HG03571 (cell line): ENCODE measurements around the gene SLC41A3.

ENCODE experiments used
- ATAC-seq: cut with Tn5 transposase; IDR thresholded peaks from one replicate; pipeline ENCODE4 v1.9.1; 2021; ENCODE audit not compliant: unreplicated experiment

Gene SLC41A3

DNA sequence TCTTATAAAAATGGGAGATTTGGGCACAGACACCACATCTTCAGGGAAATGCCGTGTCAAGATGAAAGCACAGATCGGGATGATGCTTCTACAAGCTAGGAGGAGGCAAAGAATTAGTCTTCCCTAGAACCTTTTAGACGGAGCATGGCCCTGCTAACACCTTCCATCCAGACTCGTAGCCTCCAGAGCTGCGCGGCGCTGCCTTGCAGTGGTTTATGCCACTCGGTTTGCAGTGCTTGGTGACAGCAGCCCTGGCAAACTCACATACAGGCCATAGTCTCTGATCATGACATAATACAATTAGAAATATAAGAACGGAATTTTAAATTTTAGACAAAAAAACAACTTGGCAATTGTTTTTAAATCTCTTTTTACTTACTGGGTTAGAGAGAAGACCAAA lies 37.1 kb upstream of the SLC41A3 start:
- no peak for ATAC-seq

DNA sequence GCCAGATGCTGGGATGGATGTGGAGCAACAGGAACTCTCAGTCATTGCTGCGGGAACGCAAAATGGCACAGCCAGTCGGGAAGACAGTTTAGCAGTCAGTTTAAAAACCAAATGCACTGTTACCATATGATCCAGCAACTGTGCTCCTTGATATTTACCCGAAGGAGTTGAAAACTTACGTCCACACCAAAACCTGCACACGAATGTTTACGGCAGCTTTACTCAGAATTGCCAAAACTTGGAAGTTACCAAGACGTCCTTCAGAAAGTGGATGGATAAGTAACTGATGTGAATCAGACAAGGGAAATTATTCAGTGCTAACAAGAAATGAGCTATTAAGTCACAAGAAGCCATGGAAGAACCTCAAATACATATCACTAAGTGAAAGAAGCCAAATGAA lies 36.1 kb upstream of the SLC41A3 start:
- no peak for ATAC-seq

DNA sequence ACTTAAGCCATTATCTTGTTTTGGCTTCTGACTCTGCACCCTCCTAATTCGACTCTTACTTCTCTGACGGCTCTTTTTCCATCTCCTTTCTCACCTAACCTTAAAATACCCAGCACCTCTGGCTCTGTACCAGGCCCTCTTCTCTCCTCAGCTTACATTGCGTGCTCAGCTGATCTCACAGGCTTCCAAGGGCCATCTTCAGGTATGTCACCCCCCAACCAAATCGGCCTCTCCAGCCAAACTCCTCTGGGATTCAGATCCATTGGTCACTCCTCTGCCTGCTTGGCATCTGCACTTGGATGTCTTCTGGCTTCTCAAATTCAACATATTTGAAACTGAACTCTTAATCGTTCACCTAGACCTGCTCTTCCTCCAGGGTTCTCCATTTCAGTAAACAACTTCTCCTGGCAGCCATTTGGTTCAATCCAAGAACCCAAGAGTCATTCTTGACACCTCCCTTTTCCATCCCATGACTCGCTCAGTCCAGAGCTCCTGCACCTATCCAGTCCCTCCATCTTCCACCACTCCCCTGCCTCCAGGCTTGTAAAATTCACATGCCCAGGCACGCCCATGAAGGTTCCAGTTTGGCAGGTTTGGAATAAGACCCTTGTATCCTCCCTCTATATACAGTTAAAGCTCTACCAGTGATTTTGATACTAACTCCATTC lies 35.2 kb upstream of the SLC41A3 start:
- ATAC-seq = no peak

DNA sequence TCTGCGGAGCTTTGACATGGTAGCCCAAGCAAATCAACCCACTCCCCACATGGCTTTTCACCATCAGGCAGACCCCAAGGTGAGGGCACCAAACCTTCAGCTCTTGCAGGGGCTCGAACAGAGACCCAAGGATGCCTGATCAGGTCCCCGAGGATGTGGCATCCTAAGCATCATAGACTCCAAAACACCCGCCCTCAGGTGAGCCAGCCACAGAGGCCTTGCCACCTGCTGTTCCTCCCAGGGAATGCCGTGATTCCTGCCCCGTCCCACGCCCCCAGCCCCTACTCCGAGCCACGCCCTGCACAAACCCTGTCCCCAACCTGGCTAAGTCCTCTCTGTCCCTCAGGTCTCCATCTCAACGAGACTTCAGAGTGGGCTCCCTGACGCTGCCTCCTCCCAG lies 34.7 kb upstream of the SLC41A3 start:
- no peak for ATAC-seq

DNA sequence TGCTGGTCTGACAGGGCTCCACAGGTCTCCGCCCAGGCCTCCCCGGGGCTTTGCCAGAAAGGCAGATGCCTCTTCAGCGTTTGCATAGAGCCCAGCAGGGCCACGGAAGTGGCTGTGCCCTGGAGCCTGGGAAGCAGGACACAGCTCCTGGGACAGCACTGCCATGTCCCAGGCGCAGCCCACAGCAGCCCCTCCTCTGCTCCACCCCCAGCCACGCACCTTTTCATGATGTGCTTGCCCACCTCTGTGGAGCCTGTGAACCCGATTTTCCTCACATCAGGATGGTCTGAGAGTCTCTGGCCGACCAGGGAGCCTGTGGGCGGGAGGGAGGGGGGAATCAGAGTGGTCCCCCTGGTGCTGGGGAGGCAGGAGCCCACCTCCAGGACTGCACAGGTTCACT lies 33.9 kb upstream of the SLC41A3 start:
- ATAC-seq = no peak

DNA sequence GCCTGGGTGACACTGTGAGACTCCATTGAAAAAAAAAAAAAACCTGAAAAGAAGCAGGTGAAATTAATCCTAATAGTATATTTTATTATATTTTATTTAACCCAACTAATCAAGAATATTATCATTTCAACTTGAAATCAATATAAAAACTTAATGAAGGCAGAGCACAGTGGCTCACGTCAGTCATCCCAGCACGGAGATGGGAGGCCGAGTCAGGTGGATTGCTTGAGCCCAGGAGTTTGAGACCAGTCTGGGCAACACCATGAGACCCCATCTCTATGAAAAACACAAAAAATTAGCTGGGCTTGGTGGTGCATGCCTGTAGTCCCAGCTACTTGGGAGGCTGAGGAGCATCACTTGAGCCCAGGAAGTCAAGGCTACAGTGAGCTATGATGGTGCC lies 33.3 kb upstream of the SLC41A3 start:
- ATAC-seq = no peak

DNA sequence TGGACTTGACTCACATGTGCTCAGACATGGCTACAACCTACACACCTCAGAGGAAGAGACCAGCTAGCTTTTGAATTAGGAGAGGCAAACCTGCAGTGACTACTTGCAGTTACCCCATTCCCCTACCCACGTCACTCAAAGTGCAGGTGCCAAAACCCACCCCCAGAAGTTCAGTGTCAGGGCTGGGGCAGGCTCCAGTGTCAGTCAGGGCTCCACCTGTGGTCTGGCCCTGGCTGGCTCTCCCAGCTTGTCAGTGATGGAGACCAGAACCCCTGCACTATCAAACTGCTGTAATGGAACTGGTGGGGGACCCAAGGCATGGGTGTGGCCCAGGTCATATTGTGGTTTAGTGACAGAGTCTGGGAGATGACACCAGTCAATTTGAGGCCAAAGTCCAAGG lies 32.6 kb upstream of the SLC41A3 start:
- ATAC-seq = no peak

DNA sequence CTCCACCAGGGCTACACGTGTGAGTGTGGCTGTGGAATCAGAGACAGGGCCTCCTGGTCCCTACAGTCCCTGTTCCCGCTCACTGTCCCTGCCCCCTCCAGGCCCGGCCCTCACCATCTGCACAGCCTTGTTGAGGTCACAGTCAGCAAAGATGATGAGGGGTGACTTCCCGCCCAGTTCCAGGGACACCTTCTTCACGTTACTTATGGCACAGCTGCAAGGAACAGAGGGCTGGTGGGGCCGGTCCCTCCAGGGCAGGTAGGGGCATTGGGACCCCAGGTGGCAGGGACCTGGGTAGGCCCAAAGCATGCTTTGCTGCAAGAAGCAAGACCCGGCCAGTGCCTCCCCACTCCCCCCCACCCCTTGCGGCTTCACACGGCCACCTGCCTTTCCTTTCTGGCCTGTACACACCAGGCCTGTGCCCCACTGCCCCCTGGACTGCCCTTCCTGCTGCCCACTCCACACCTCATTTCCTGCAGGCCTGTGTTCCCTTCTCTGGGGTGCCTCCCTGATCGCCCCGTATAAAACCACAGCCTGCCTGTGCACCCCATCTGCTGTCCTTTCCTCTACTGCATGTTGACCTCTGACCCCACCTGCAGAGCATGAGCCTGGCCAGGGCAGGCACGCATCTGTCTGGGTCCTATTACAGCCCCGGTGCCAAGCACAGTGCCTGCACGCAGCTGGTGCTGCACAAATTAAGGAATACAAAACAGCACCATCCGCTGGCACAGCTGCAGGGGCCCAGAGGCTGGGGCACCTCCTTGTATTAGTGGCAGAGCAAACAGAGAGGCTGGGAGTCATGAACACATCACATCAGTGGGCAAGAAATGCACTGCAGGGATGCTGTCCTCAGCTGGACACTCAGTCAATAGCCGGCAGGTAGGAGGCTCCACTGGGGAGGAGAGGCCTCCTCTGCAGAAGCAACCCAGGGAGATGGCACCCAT lies 30.8 kb upstream of the SLC41A3 start:
- no peak for ATAC-seq

DNA sequence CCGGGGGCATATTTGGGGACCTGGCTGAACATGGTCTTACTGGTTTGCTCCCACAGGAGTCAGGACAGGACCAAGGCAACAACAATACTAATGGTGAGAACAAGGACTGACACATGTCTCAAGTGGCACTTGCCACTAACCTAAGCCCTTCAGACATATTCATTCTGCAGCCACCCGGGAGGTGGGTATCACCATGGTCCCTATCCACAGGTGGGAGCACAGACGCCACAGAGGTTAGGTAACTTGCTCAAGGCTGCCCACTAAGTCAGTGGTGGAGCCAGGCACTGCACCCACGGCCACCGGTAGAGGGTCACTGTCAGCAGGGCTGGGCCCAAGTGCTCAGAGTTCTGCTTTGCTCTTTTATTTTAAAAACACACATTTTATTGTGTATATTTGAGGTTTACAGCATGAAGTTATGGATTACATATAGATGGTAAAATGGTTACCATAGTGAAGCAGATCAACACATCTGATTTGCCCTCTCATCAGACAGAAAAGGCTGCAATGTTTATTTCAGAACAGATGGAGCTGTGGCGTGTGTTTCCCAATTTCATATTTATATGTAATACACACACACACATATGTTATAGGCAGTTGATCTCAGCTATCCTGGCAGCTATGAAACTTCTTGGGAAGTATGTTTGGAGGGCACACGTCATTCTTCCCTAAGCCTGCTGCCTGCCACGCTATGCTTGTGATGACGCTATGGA lies 30.0 kb upstream of the SLC41A3 start:
- no peak for ATAC-seq

DNA sequence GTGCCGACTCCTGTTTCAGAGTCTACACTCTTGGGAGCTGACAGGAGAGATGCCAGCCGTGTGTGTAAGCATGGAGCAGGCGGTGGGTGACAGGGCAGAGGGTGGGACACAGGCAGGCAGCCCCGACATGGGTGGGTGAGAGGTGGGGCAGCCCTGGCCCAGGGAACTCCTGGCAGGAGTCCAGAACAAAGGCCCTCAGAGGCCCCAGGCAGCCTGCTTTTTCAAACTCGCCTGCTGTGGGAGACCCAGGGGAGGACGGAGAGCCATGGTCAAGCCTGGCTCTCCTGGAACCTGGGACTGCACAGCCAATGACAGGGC lies 29.3 kb upstream of the SLC41A3 start:
- ATAC-seq = no peak

DNA sequence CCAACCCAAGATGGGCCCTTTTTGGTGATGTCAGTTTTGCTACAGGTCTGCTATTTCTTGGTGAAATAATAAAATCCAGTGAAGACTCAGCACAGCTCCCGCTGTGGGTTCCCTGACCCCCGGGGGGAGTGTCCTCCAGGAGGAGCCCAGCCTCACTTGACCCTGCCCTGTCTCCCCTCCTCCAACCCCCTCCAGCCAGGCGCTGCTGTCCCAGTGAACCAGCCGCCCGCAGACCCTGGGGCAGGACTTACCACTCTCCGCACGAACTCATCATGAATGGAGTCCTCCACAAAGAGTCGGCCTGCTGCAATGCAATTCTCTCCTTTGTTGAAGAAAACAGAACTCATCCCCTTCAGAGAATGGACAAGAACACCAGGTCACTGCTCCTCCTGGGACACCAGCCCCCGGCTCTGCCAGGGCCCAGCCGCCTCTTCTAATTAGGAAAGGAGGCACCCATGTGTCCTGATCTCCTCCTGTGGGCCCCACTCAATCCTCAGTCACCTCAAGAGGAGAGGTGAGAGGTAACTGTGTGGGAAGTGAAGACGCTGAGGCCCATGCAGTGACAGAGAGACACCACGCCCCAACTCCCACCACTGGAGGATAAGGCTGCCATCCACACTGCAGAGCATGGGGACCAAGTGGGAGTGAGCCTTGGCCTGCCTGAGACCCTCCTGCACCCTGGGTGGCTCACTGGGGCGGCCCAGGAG lies 28.8 kb upstream of the SLC41A3 start:
- ATAC-seq = no peak

DNA sequence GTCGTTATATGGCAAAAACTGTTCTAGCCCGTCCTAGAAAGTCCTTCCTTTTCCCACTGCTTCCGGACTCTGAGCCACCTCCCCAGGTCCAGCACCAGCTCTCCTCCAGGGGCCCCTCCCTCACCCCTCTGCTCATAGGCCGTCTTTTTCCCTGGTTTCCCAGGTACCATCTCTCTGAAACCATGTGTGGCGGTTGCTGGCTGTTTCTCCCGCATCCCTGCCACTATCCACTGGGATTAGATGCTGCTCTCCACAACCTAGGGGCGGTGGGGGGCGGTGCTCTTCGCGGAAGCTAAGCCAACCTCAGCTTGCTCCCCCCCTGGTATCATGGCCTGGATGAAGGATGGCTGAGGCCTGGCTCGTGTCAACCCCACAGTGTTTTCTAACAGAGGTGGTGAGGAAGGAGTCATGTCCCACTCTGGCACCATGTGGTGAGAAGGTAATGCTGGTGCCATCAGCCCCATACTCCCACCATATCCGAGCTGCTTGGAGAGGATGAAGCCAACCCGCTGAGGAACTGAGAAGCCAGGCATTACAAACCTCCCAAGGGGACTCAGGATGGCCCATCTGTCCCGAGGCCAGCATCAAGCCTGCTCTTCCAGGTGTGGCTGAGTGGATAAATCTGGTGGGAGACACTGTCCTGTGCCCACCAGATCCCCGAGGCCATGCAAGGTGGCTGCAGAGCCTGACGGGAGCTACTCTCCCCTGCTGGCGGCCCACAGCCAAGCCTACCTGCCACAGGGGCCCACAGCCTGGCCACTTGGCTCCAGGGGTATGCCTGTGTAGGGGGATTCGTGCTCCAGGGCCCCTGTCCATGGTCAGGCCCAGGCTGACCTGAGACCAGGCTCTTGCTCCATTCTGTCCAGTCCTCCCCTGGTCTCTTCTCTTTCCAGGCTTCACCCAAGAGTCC lies 27.9 kb upstream of the SLC41A3 start:
- no peak for ATAC-seq

DNA sequence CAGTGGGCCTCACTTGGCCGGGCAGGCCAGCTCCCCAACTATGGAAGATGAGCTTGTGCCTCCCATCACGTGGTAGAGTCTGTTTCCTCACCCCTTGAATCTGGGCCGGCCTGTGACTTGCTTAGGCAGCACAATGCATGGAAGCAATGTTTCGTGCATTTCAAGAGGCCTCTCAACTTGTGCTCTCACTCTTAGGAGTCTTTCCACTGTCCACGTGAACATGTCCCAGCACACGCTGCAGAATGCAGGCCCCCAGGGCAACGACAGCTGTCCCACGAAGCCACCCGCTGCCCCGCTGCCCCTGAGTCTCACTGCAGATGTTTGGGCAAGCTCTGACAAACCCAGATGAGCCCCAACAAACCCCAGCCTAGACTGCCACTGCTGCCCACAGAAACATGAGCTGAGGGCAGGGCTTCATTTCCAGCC lies 27.2 kb upstream of the SLC41A3 start:
- ATAC-seq = no peak

DNA sequence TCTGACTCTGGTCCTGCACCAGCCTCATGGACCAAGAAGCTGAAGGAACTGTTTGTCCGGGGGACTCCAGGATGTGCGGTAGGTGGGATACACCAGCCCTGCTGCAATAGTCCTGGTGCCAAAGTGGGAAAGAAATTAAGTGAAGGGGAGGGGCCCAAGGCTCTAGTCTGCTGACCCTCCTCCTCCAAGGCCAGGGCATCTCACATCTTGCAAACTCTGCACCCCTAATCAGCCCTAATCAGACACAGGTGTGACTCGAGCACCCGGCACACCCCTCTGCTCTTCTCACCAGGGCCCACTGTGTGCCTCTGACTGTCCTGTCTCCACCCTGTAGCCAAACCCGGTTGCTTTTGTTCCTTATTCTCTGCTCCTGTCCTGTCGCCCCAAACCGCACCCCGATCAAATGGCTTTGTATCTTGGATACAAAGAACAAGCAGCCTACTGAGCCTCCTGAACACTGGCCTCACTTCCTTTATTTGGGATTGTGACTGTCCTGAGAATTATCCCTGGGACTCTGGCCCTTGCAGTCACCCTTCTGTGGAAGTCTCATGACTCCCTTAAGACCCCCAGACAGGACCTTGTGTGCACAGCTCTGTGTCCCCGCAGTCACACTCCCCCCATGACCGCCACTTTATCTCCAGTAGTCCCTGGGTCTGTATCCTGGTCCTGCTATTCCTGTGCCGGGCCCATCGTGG lies 26.7 kb upstream of the SLC41A3 start:
- ATAC-seq = no peak

DNA sequence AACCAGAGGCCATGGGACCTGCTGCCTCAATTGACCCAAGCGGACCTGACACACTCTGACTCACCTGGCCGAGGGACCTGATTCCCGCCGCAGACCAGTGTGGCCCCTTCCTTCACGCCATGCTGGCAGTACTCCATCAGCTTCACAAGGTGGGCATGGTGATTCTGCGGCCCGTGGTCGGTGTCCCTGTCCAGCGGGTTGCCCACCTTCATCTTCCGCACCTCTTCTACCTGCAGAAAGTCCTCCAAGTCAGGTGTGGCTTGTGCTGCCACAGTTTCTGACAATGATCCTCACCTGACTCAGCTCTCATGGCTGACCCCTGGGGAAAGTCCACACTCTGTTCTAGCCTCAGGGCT lies 25.9 kb upstream of the SLC41A3 start:
- ATAC-seq = no peak

DNA sequence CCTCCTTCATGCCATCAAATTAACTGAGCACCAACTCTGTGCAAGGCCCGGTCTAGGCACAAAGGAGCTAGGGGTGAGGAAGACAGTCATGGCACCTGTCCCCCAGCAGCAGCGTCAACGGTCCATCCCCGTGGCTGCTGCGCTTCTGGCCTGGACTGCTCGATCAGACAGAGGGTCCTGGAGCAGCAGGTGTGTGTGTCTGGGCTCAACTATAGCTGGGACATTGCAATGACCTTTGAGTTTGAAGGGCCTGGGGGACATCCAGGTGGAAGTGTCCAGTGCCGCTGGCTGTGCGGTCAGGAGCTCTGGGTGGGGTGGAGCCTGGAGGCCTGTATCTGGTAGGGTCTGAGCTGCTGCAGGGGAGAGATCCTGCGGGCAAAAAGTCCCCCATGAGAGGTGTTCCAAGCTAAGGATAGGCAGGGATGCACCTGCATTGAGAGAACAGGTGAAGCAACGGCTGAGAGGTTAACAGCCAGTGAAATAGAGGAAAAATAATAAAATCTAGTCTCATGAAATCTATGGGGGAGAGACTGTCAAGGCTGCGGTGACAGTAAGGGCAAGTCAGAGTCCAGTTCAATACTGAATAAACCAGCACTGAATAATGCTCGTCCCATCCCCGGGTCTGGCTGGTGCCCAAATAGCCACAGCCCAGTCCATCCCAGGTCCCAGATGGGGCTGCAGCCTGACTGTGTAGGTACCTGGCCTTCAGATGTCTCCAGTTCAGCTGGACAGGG lies 25.4 kb upstream of the SLC41A3 start:
- ATAC-seq = no peak

DNA sequence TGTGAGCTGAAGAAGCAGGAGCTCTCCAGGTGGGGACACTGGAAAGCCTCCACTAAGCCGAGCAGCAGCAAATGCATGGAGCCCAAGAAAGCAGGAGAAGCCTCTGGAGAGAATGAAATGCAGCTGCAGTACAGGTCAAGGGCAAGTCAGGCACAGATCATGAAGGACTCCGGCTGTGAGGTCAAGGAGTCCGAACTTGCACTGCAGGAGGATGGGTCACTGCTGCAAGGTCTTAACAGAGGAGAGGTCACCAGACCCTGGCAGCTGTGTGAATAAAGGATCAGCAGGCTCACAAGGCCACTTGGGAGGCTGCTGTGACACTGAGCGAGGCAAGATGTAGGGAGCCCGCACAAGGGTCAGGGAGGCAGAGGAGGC lies 24.7 kb upstream of the SLC41A3 start:
- ATAC-seq = no peak

DNA sequence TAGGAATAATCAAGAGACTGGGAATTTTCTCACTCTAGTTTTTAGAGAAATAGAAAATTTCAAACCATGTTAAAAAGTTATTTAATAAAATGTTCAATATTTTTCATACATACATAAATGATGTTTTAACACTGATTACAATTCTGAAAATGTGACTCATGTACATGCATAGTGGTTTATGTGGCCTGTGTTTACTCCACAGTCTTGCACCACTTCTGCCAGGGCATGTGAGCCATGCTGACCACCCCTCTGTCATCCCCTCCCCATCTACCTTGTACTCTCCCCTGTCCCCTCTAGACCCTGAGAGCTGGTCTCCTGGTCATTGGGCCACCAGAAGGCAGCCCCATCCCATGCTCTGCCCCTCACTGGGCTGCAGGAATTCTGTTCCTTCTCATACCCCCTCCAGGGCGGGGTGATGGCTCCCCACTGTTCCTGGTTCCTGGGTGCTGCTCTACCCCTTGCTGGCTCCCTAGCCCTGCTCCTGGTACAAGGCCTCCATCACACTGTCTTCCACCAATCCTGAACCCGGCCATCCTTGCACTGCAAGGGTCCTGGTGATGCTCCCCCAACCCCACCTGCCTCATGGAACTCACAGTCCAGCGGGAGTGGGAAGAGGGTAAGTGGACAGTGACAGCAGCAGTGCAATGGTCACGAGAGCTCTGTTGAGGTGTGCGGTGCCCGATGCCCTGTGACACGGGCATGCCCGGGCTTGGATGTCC lies 24.2 kb upstream of the SLC41A3 start:
- no peak for ATAC-seq
